SU-DHL-6 (cell line): ENCODE results near the gene NUP35.

ENCODE experiments used
- H2AFZ ChIP-seq: fragments of 200-600 bp; sonication (generic); 2 replicates; pipeline ENCODE4 v1.6.1; 2014; ENCODE audit warnings: low read depth, mild to moderate bottlenecking, moderate library complexity, mixed read lengths, antibody characterized with exemption, low read length; ENCODE audit not compliant: severe bottlenecking
- H3F3A ChIP-seq: fragments of 200-600 bp; shearing (Covaris generic); 2 replicates; pipeline ENCODE4 v1.6.0; 2016; ENCODE audit warnings: antibody characterized with exemption, mild to moderate bottlenecking; ENCODE audit not compliant: insufficient read depth
- H3K27ac ChIP-seq: fragments of 200-600 bp; sonication (generic); 2 replicates; pipeline ENCODE4 v1.5.1; 2016; ENCODE audit warnings: low read depth, mild to moderate bottlenecking, low read length, moderate library complexity, mixed read lengths
- H3K27me3 ChIP-seq: fragments of 200-600 bp; sonication (generic), shearing (Covaris generic); 2 replicates; pipeline ENCODE4 v1.6.0; 2014; ENCODE audit warnings: mild to moderate bottlenecking, low read length
- H3K36me3 ChIP-seq: fragments of 200-600 bp; sonication (generic); 2 replicates; pipeline ENCODE4 v1.6.1; 2014; ENCODE audit warnings: mild to moderate bottlenecking, low read length, mixed read lengths
- H3K4me2 ChIP-seq: fragments of 300-600, 200-600 bp; shearing (Covaris generic), sonication (generic); 2 replicates; pipeline ENCODE4 v1.6.0; 2014; ENCODE audit warnings: low read length, low read depth, mild to moderate bottlenecking; ENCODE audit not compliant: poor library complexity, severe bottlenecking
- H3K4me3 ChIP-seq: fragments of 200-600 bp; sonication (generic); 2 replicates; pipeline ENCODE4 v1.5.1; 2014; ENCODE audit warnings: antibody characterized with exemption, low read length, mild to moderate bottlenecking, mixed read lengths; ENCODE audit not compliant: insufficient read depth, poor library complexity, severe bottlenecking
- H3K79me2 ChIP-seq: fragments of 200-600 bp; sonication (generic); 2 replicates; pipeline ENCODE4 v1.6.1; 2014; ENCODE audit warnings: mild to moderate bottlenecking, low read length, moderate library complexity; ENCODE audit not compliant: insufficient read depth
- H3K9ac ChIP-seq: fragments of 200-600 bp; sonication (generic); 2 replicates; pipeline ENCODE4 v1.7.0; 2014; ENCODE audit warnings: mild to moderate bottlenecking, low read length
- H3K9me2 ChIP-seq: fragments of 200-600 bp; sonication (generic); replicated peaks from 2 replicates; pipeline ENCODE4 v1.6.1; 2014; ENCODE audit warnings: low read length; ENCODE audit not compliant: insufficient read depth
- H3K9me3 ChIP-seq: fragments of 200-600 bp; sonication (generic); 2 replicates; pipeline ENCODE4 v1.6.1; 2014; ENCODE audit warnings: low read length, mixed read lengths; ENCODE audit not compliant: insufficient read depth
- H4K20me1 ChIP-seq: fragments of 200-600 bp; sonication (generic); 2 replicates; pipeline ENCODE4 v1.6.1; 2014; ENCODE audit warnings: low read depth, mild to moderate bottlenecking, antibody characterized with exemption, low read length, moderate library complexity, mixed read lengths
- CTCF ChIP-seq: fragments of 200-600 bp; sonication (generic); IDR thresholded peaks from one replicate; pipeline ENCODE4 v1.5.1; 2017; ENCODE audit warnings: antibody characterized with exemption, mild to moderate bottlenecking, low read length, moderate library complexity; ENCODE audit not compliant: insufficient read depth, poor library complexity, severe bottlenecking
- EZH2phosphoT487 ChIP-seq: fragments of 200-600 bp; sonication (generic), shearing (Covaris generic); conservative IDR thresholded peaks from 2 replicates; pipeline ENCODE4 v1.6.1; 2018; ENCODE audit warnings: mild to moderate bottlenecking, antibody characterized with exemption, low read length, moderate library complexity, mixed read lengths

NUP35 gene

GRCh38 chr2:183124222-183124956 is at the start of gene NUP35:
NUP35 (plus strand) TSS chr2:183124443; CDS start chr2:183124458, 15 bp downstream.
- H3K9me2 ChIP-seq: no peaks in the 10 kb centered on the region
- H3F3A ChIP-seq: no peaks in the 10 kb centered on the region; the same call in 1 of the 2 replicates
- H3K4me3 ChIP-seq: peak within 1 kb of the TSS; percentile 75
- peaks cover 9% of the 10 kb centered on the region; the same call in 1 of the 2 replicates for H3K36me3 ChIP-seq
- H2AFZ ChIP-seq: peak within 1 kb of the TSS; percentile 99
- H3K4me2 ChIP-seq: peak within 1 kb of the TSS; percentile 72
- peaks cover 3% of the 10 kb centered on the region; the same call in 1 of the 2 replicates for H4K20me1 ChIP-seq
- H3K79me2 ChIP-seq: peaks cover 51% of the 10 kb centered on the region
- H3K9ac ChIP-seq: peak within 1 kb of the TSS; percentile 75
- no peak for TF ChIP-seq EZH2phosphoT487
- no peak for TF ChIP-seq CTCF
- H3K27me3 ChIP-seq: no peaks in the 10 kb centered on the region
- H3K27ac ChIP-seq: peak within 1 kb of the TSS; percentile 87
- no peaks in the 10 kb centered on the region for H3K9me3 ChIP-seq

DNA sequence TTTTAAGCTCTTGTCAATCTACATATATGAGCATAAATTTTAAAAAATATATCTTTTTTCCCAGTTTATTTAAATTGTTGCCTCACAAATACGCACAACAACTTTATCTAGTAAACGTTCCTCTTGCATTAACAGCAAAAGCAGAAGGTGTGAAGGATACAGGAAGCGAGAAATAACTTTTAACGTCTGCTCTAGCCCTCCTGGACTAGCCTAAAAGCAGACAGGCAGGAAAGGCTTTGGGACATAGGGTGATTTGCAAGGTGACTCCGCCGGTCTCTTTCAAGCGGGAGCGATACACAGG is 46.1 kb upstream of the NUP35 start:
- TF ChIP-seq CTCF (no peak), EZH2phosphoT487 (no peak)
- peak overlapping the region; percentile 41 for H3K9ac ChIP-seq
- H4K20me1 ChIP-seq: no peaks in the 10 kb centered on the region
- H3K9me3 ChIP-seq: no peaks in the 10 kb centered on the region
- H3K27me3 ChIP-seq: no peaks in the 10 kb centered on the region
- no peak overlapping the region for H3K27ac ChIP-seq
- peak overlapping the region; percentile 92 for H2AFZ ChIP-seq
- peak overlapping the region; percentile 63 for H3K4me3 ChIP-seq
- H3F3A ChIP-seq: no peaks in the 10 kb centered on the region
- H3K36me3 ChIP-seq: no peaks in the 10 kb centered on the region
- peak overlapping the region; percentile 71 for H3K4me2 ChIP-seq
- H3K79me2 ChIP-seq: no peaks in the 10 kb centered on the region
- H3K9me2 ChIP-seq: no peaks in the 10 kb centered on the region

DNA sequence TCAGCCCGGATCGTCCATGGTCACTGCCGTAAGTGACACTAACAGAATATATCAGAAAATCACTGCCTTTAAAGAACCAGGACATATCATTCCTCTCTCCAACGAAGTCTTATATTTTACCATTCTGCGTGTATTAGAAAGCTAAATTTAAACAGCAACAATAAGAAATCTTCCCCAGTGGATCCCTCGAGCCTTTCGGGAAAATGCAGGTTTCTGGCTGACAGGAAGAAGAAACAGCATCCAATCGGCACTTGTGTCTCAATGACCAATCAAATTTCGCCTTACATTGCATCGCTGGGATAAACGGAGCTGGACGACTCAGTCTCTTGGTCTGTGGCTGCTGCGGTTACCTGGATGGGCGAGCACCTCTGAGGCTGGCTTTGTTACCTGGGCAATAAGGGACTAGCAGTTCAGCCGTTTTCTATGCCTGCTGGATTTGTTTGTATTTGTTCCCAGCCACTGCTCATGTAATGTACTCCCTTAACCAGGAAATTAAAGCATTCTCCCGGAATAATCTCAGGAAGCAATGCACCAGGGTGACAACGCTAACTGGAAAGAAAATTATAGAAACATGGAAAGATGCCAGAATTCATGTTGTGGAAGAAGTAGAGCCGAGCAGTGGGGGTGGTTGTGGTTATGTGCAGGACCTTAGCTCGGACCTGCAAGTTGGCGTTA is 45.6 kb upstream of the NUP35 start, which contains the start of gene DUSP19:
Gene DUSP19 (plus strand): TSS at position 284 of the 675 bp plus-strand sequence. CDS start 187 bp downstream, at position 471.
- H3K36me3 ChIP-seq: no peaks in the 10 kb centered on the region
- no peak within 1 kb of the TSS for H3K27ac ChIP-seq
- no peaks in the 10 kb centered on the region for H4K20me1 ChIP-seq
- H3K79me2 ChIP-seq: no peaks in the 10 kb centered on the region
- H3K4me3 ChIP-seq: peak within 1 kb of the TSS; percentile 63
- no peaks in the 10 kb centered on the region for H3K9me3 ChIP-seq
- peak within 1 kb of the TSS; percentile 71 for H3K4me2 ChIP-seq
- TF ChIP-seq CTCF: no peak
- TF ChIP-seq EZH2phosphoT487: no peak
- no peaks in the 10 kb centered on the region for H3K27me3 ChIP-seq
- no peaks in the 10 kb centered on the region for H3K9me2 ChIP-seq
- peak within 1 kb of the TSS; percentile 41 for H3K9ac ChIP-seq
- no peaks in the 10 kb centered on the region for H3F3A ChIP-seq
- H2AFZ ChIP-seq: peak within 1 kb of the TSS; percentile 92
